GM23338 (cell line): ENCODE data around the gene WDR77. TPM values are rescaled to one million over a fixed set of nuclear protein-coding genes. Genes with fewer than 3 reads are reported as not detected.

Source experiments
- ATAC-seq: fragments of 200-7000 bp; cut with Tn5 transposase; 3 replicates; pipeline ENCODE4 v1.9.1; 2020
- DNase-seq: peaks from one replicate; pipeline ENCODE4 v3.0.0-alpha.2; 2015; ENCODE audit warnings: low spot score
- H2AFZ ChIP-seq: fragments of 200-600 bp; sonication (generic); 2 replicates; pipeline ENCODE4 v1.8.0; 2016; ENCODE audit warnings: antibody characterized with exemption, mild to moderate bottlenecking, moderate library complexity
- H3F3A ChIP-seq: fragments of 200-600 bp; sonication (generic); replicated peaks from 2 replicates; pipeline ENCODE4 v1.8.0; 2017; ENCODE audit warnings: antibody characterized with exemption, mixed run types, low read depth
- H3K27ac ChIP-seq: fragments of 200-600 bp; sonication (generic); 2 replicates; pipeline ENCODE4 v1.6.1; 2016; ENCODE audit warnings: low read depth
- H3K27me3 ChIP-seq: fragments of 200-600 bp; sonication (generic); 2 replicates; pipeline ENCODE4 v1.8.0; 2016; ENCODE audit warnings: mild to moderate bottlenecking, mixed run types, moderate library complexity; ENCODE audit not compliant: insufficient read depth
- H3K36me3 ChIP-seq: fragments of 200-600 bp; sonication (generic); 2 replicates; pipeline ENCODE4 v1.8.0; 2016; ENCODE audit warnings: mild to moderate bottlenecking; ENCODE audit not compliant: insufficient read depth
- H3K4me1 ChIP-seq: fragments of 200-600 bp; sonication (generic); 2 replicates; pipeline ENCODE4 v1.8.0; 2016; ENCODE audit warnings: mild to moderate bottlenecking, moderate library complexity; ENCODE audit not compliant: insufficient read depth
- H3K4me2 ChIP-seq: fragments of 200-600 bp; sonication (generic); 2 replicates; pipeline ENCODE4 v1.7.1; 2017; ENCODE audit warnings: mixed run types
- H3K4me3 ChIP-seq: fragments of 200-600 bp; sonication (generic); 2 replicates; pipeline ENCODE4 v1.6.1; 2016; ENCODE audit warnings: mixed run types
- H3K79me2 ChIP-seq: fragments of 200-600 bp; sonication (generic); replicated peaks from 2 replicates; pipeline ENCODE4 v1.8.0; 2017; ENCODE audit warnings: mild to moderate bottlenecking; ENCODE audit not compliant: insufficient read depth
- H3K9me2 ChIP-seq: fragments of 200-600 bp; sonication (generic); 2 replicates; pipeline ENCODE4 v1.8.0; 2017; ENCODE audit not compliant: insufficient read depth
- H4K20me1 ChIP-seq: fragments of 200-600 bp; sonication (generic); replicated peaks from 2 replicates; pipeline ENCODE4 v1.8.0; 2017; ENCODE audit warnings: mild to moderate bottlenecking; ENCODE audit not compliant: insufficient read depth
- H3K27ac Mint-ChIP-seq: 2 replicates; pipeline ENCODE4 v1.8.0; 2020; ENCODE audit warnings: inconsistent platforms, mild to moderate bottlenecking, moderate library complexity, mixed read lengths
- H3K27me3 Mint-ChIP-seq: 3 replicates; pipeline ENCODE4 v1.8.0; 2022; ENCODE audit warnings: low read depth, mild to moderate bottlenecking, moderate library complexity, mixed read lengths, inconsistent platforms; ENCODE audit not compliant: insufficient read depth, poor library complexity
- H3K36me3 Mint-ChIP-seq: 3 replicates; pipeline ENCODE4 v1.8.0; 2021; ENCODE audit warnings: low read depth, mild to moderate bottlenecking, inconsistent platforms, moderate library complexity, mixed read lengths
- H3K4me1 Mint-ChIP-seq: 3 replicates; pipeline ENCODE4 v1.8.0; 2020; ENCODE audit warnings: mild to moderate bottlenecking, inconsistent platforms, mixed read lengths
- H3K4me3 Mint-ChIP-seq: 3 replicates; pipeline ENCODE4 v1.8.0; 2021; ENCODE audit warnings: moderate library complexity, mild to moderate bottlenecking, inconsistent platforms, mixed read lengths
- H3K9me3 Mint-ChIP-seq: 3 replicates; pipeline ENCODE4 v1.8.0; 2020; ENCODE audit warnings: moderate library complexity, mild to moderate bottlenecking, inconsistent platforms, mixed read lengths
- CREB1 ChIP-seq: fragments of 250-450 bp; sonication (Bioruptor Pico); IDR thresholded peaks from 2 replicates; pipeline ENCODE4 v1.5.0; 2020; ENCODE audit warnings: low read depth, mild to moderate bottlenecking, moderate library complexity
- EZH2 ChIP-seq: fragments of 200-600 bp; sonication (generic); IDR thresholded peaks from one replicate; pipeline ENCODE4 v1.8.0; 2017; ENCODE audit warnings: antibody characterized with exemption, mild to moderate bottlenecking, low read depth; ENCODE audit not compliant: unreplicated experiment
- EZH2phosphoT487 ChIP-seq: fragments of 200-600 bp; sonication (generic); IDR thresholded peaks from one replicate; pipeline ENCODE4 v1.8.1; 2018; ENCODE audit warnings: antibody characterized with exemption; ENCODE audit not compliant: unreplicated experiment
- JUNB ChIP-seq: IDR thresholded peaks from one replicate; pipeline ENCODE4 v1.6.1; 2016; ENCODE audit warnings: antibody characterized with exemption; ENCODE audit not compliant: unreplicated experiment
- NANOG ChIP-seq: IDR thresholded peaks from 2 replicates; pipeline ENCODE4 v1.6.1; 2016; ENCODE audit warnings: antibody characterized with exemption, borderline replicate concordance
- POLR2AphosphoS5 ChIP-seq: IDR thresholded peaks from 2 replicates; pipeline ENCODE4 v1.6.1; 2016; ENCODE audit warnings: antibody characterized with exemption, low read depth
- STAT1 ChIP-seq: IDR thresholded peaks from one replicate; pipeline ENCODE4 v1.6.1; 2016; ENCODE audit warnings: antibody characterized with exemption; ENCODE audit not compliant: unreplicated experiment
- ZNF114 ChIP-seq: fragments of 250-450 bp; sonication (Bioruptor Pico); IDR thresholded peaks from 2 replicates; pipeline ENCODE4 v1.5.0; 2020; ENCODE audit warnings: mild to moderate bottlenecking, moderate library complexity
- ZNF331 ChIP-seq: fragments of 250-450 bp; sonication (Bioruptor Pico); IDR thresholded peaks from 2 replicates; pipeline ENCODE4 v1.5.0; 2020; ENCODE audit warnings: low read depth, mild to moderate bottlenecking, moderate library complexity
- polyA plus RNA-seq: library from polyadenylated mRNA; unstranded; fragments of >200 nt; fragmentation: Nextera tagmentation; extraction: Ambion mirVana; gene quantifications from 2 replicates; pipeline ENCODE4 v1.2.1, GENCODE V29; 2016
- total RNA-seq: library from RNA; depleted of rRNA; stranded (reverse); fragments of >200 nt; shearing (Covaris generic); gene quantifications from 2 replicates; pipeline ENCODE4 v1.2.3, GENCODE V29; 2014
- TF ChIP-seq, protein P1 (sequence below): IDR thresholded peaks from 2 replicates; pipeline ENCODE4 v1.6.1; 2016; ENCODE audit warnings: antibody characterized with exemption
- TF ChIP-seq, protein P2 (sequence below), 2 experiments: fragments of 200-600 bp in 1 of 2; sonication (generic) in 1 of 2; conservative IDR thresholded peaks; 2 replicates each; pipeline versions ENCODE4 v1.5.1 to v1.6.1; 2016 to 2017; ENCODE audit warnings: antibody characterized with exemption in 2 of 2, low read depth in 2 of 2, mild to moderate bottlenecking in 2 of 2, moderate library complexity in 1 of 2
- TF ChIP-seq, protein P3 (sequence below): fragments of 250-450 bp; sonication (Bioruptor Pico); IDR thresholded peaks from 2 replicates; pipeline ENCODE4 v1.5.0; 2020; ENCODE audit warnings: mild to moderate bottlenecking, moderate library complexity
- TF ChIP-seq, protein P4 (sequence below): IDR thresholded peaks from one replicate; pipeline ENCODE4 v1.6.1; 2018; ENCODE audit warnings: antibody characterized with exemption; ENCODE audit not compliant: unreplicated experiment

The WDR77 gene
- total and polyA plus RNA-seq, 2 experiments from 2014 or later: 85.9 to 111 TPM

GRCh38 chr1:111461765-111462164 lies 12.7 kb upstream of the WDR77 start (continued):
- TF ChIP-seq, protein P1, sequence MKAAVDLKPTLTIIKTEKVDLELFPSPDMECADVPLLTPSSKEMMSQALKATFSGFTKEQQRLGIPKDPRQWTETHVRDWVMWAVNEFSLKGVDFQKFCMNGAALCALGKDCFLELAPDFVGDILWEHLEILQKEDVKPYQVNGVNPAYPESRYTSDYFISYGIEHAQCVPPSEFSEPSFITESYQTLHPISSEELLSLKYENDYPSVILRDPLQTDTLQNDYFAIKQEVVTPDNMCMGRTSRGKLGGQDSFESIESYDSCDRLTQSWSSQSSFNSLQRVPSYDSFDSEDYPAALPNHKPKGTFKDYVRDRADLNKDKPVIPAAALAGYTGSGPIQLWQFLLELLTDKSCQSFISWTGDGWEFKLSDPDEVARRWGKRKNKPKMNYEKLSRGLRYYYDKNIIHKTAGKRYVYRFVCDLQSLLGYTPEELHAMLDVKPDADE: no peak

DNA sequence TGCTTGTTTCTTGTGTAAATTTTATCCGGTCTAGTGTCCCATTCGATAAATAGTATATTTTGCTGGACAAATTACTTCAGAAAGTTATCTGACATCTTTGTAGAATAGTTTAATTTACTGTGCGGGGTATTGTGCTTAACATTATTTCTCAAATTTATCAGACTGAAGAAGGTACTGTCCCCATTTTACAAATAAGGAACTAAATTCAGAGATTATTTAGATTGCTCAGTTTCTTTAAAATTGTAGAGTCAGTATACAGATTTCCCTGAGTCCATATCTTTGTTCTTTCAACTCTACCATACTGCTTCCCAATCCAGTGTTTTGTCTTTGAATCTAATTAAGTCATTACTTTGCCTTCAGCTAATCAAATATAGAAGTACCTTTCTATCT lies 6.6 kb upstream of the WDR77 start:
- no peaks in the 10 kb centered on the region for H3K9me3 Mint-ChIP-seq
- H3K4me3 Mint-ChIP-seq: no peak overlapping the region
- peaks cover 59% of the 10 kb centered on the region for H3K36me3 Mint-ChIP-seq
- H3K27me3 Mint-ChIP-seq: no peaks in the 10 kb centered on the region
- Histone ChIP-seq H3K9me2 (no peaks in the 10 kb centered on the region), H3K4me2 (no peak overlapping the region), H3K4me1 (no peaks in the 10 kb centered on the region), H3F3A (no peaks in the 10 kb centered on the region), H3K4me3 (no peak overlapping the region), H4K20me1 (0 out of 2 replicates have a peak, but pooled peaks cover 3% of the 10 kb centered on the region), H3K36me3 (peaks cover 41% of the 10 kb centered on the region), H3K27me3 (no peaks in the 10 kb centered on the region), H2AFZ (no peak overlapping the region), H3K79me2 (peaks cover 30% of the 10 kb centered on the region), H3K27ac (no peak overlapping the region)
- ATAC-seq (no peak), DNase-seq (no peak)
- peaks cover 6% of the 10 kb centered on the region for H3K4me1 Mint-ChIP-seq
- no peak overlapping the region for H3K27ac Mint-ChIP-seq
- TF ChIP-seq ZNF331: no peak
- no peak for TF ChIP-seq ZNF114 (CRISPR knock-in tag)
- TF ChIP-seq POLR2AphosphoS5: no peak
- TF ChIP-seq, protein P2, sequence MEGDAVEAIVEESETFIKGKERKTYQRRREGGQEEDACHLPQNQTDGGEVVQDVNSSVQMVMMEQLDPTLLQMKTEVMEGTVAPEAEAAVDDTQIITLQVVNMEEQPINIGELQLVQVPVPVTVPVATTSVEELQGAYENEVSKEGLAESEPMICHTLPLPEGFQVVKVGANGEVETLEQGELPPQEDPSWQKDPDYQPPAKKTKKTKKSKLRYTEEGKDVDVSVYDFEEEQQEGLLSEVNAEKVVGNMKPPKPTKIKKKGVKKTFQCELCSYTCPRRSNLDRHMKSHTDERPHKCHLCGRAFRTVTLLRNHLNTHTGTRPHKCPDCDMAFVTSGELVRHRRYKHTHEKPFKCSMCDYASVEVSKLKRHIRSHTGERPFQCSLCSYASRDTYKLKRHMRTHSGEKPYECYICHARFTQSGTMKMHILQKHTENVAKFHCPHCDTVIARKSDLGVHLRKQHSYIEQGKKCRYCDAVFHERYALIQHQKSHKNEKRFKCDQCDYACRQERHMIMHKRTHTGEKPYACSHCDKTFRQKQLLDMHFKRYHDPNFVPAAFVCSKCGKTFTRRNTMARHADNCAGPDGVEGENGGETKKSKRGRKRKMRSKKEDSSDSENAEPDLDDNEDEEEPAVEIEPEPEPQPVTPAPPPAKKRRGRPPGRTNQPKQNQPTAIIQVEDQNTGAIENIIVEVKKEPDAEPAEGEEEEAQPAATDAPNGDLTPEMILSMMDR (conservative IDR thresholded peaks at IDR 0.05; ENCODE audit: low read depth in 2 of 2): no peak
- no peak for TF ChIP-seq EZH2
- TF ChIP-seq, protein P3, sequence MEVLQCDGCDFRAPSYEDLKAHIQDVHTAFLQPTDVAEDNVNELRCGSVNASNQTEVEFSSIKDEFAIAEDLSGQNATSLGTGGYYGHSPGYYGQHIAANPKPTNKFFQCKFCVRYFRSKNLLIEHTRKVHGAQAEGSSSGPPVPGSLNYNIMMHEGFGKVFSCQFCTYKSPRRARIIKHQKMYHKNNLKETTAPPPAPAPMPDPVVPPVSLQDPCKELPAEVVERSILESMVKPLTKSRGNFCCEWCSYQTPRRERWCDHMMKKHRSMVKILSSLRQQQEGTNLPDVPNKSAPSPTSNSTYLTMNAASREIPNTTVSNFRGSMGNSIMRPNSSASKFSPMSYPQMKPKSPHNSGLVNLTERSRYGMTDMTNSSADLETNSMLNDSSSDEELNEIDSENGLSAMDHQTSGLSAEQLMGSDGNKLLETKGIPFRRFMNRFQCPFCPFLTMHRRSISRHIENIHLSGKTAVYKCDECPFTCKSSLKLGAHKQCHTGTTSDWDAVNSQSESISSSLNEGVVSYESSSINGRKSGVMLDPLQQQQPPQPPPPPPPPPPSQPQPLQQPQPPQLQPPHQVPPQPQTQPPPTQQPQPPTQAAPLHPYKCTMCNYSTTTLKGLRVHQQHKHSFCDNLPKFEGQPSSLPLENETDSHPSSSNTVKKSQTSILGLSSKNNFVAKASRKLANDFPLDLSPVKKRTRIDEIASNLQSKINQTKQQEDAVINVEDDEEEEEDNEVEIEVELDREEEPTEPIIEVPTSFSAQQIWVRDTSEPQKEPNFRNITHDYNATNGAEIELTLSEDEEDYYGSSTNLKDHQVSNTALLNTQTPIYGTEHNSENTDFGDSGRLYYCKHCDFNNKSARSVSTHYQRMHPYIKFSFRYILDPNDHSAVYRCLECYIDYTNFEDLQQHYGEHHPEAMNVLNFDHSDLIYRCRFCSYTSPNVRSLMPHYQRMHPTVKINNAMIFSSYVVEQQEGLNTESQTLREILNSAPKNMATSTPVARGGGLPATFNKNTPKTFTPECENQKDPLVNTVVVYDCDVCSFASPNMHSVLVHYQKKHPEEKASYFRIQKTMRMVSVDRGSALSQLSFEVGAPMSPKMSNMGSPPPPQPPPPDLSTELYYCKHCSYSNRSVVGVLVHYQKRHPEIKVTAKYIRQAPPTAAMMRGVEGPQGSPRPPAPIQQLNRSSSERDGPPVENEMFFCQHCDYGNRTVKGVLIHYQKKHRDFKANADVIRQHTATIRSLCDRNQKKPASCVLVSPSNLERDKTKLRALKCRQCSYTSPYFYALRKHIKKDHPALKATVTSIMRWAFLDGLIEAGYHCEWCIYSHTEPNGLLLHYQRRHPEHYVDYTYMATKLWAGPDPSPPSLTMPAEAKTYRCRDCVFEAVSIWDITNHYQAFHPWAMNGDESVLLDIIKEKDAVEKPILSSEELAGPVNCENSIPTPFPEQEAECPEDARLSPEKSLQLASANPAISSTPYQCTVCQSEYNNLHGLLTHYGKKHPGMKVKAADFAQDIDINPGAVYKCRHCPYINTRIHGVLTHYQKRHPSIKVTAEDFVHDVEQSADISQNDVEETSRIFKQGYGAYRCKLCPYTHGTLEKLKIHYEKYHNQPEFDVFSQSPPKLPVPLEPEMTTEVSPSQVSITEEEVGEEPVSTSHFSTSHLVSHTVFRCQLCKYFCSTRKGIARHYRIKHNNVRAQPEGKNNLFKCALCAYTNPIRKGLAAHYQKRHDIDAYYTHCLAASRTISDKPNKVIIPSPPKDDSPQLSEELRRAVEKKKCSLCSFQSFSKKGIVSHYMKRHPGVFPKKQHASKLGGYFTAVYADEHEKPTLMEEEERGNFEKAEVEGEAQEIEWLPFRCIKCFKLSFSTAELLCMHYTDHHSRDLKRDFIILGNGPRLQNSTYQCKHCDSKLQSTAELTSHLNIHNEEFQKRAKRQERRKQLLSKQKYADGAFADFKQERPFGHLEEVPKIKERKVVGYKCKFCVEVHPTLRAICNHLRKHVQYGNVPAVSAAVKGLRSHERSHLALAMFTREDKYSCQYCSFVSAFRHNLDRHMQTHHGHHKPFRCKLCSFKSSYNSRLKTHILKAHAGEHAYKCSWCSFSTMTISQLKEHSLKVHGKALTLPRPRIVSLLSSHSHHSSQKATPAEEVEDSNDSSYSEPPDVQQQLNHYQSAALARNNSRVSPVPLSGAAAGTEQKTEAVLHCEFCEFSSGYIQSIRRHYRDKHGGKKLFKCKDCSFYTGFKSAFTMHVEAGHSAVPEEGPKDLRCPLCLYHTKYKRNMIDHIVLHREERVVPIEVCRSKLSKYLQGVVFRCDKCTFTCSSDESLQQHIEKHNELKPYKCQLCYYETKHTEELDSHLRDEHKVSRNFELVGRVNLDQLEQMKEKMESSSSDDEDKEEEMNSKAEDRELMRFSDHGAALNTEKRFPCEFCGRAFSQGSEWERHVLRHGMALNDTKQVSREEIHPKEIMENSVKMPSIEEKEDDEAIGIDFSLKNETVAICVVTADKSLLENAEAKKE (CRISPR knock-in tag): no peak
- TF ChIP-seq NANOG: no peak
- TF ChIP-seq JUNB: no peak
- no peak for TF ChIP-seq STAT1
- no peak for TF ChIP-seq CREB1 (CRISPR knock-in tag)
- TF ChIP-seq, protein P4, sequence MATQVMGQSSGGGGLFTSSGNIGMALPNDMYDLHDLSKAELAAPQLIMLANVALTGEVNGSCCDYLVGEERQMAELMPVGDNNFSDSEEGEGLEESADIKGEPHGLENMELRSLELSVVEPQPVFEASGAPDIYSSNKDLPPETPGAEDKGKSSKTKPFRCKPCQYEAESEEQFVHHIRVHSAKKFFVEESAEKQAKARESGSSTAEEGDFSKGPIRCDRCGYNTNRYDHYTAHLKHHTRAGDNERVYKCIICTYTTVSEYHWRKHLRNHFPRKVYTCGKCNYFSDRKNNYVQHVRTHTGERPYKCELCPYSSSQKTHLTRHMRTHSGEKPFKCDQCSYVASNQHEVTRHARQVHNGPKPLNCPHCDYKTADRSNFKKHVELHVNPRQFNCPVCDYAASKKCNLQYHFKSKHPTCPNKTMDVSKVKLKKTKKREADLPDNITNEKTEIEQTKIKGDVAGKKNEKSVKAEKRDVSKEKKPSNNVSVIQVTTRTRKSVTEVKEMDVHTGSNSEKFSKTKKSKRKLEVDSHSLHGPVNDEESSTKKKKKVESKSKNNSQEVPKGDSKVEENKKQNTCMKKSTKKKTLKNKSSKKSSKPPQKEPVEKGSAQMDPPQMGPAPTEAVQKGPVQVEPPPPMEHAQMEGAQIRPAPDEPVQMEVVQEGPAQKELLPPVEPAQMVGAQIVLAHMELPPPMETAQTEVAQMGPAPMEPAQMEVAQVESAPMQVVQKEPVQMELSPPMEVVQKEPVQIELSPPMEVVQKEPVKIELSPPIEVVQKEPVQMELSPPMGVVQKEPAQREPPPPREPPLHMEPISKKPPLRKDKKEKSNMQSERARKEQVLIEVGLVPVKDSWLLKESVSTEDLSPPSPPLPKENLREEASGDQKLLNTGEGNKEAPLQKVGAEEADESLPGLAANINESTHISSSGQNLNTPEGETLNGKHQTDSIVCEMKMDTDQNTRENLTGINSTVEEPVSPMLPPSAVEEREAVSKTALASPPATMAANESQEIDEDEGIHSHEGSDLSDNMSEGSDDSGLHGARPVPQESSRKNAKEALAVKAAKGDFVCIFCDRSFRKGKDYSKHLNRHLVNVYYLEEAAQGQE: no peak
- no peak for TF ChIP-seq EZH2phosphoT487
